ENCODE data around the gene DNMT1.
"Not testable (repeated sequence)": the region's sequence is repeated elsewhere in the genome, so short reads cannot be mapped to it uniquely, and the experiment has no call there.

DNMT1 gene

GRCh38 chr19:10194500-10195198 lies at the start of gene DNMT1:
DNMT1 (minus strand) TSS chr19:10194953; CDS start chr19:10194899, 54 bp downstream.
- peak; percentile 98 for DNase-seq

GRCh38 chr19:10243606-10244005 lies 48.9 kb upstream of the DNMT1 start:
- no peak for DNase-seq

- not testable (repeated sequence) for DNase-seq
Observed at GRCh38 chr19:10241826-10242449, 47.2 kb upstream of the DNMT1 start.

GRCh38 chr19:10238172-10238783 lies 43.5 kb upstream of the DNMT1 start:
- peak; percentile 90 for DNase-seq

GRCh38 chr19:10237702-10238101 lies 42.9 kb upstream of the DNMT1 start:
- peak; percentile 31 for DNase-seq

GRCh38 chr19:10235409-10235808 lies 40.7 kb upstream of the DNMT1 start:
- not testable (repeated sequence) for DNase-seq

GRCh38 chr19:10235003-10235402 lies 40.2 kb upstream of the DNMT1 start:
- no peak for DNase-seq

- no peak for DNase-seq
Observed at GRCh38 chr19:10233946-10234345, 39.2 kb upstream of the DNMT1 start.

- no peak for DNase-seq
Observed at GRCh38 chr19:10231612-10232228, 37.0 kb upstream of the DNMT1 start.

GRCh38 chr19:10230861-10231611 lies 36.3 kb upstream of the DNMT1 start, which contains the start of gene S1PR2:
S1PR2 (minus strand) TSS chr19:10231331; CDS start chr19:10224905, 6,426 bp downstream.
- peak; percentile 81 for DNase-seq

- DNase-seq, result peak; percentile 58
Observed at GRCh38 chr19:10230173-10230860, 35.6 kb upstream of the DNMT1 start.

- DNase-seq, result peak; percentile 44
Observed at GRCh38 chr19:10228920-10229319, 34.2 kb upstream of the DNMT1 start.

GRCh38 chr19:10228393-10228792 lies 33.6 kb upstream of the DNMT1 start:
- DNase-seq, result no peak

GRCh38 chr19:10227026-10227971 lies 32.5 kb upstream of the DNMT1 start:
- peak; percentile 47 for DNase-seq

- peak; percentile 93 for DNase-seq
Observed at GRCh38 chr19:10226376-10227025, 31.7 kb upstream of the DNMT1 start.

- no peak for DNase-seq
Observed at GRCh38 chr19:10226021-10226375, 31.2 kb upstream of the DNMT1 start.

- no peak for DNase-seq
Observed at GRCh38 chr19:10224337-10224736, 29.6 kb upstream of the DNMT1 start.

- no peak for DNase-seq
Observed at GRCh38 chr19:10223488-10224213, 28.9 kb upstream of the DNMT1 start.

GRCh38 chr19:10222201-10222890 lies 27.6 kb upstream of the DNMT1 start:
- DNase-seq, result no peak

Data from fibroblast of skin of right biceps (primary cell).